ENCODE data around the gene ACAD9. TPM values are rescaled to one million over a fixed set of nuclear protein-coding genes. Genes with fewer than 3 reads are reported as not detected.
A peak's percentile ranks its signal among the peaks of the same experiment; 100 is the strongest.

The ACAD9 gene
- total and polyA plus RNA-seq, 2 of the 13 experiments (the other 11 are each of a cell fraction or from before 2014, with no cell fraction given): 15.3 to 38.2 TPM

- Histone ChIP-seq H3K36me3 (replicated peaks in 1 of 2; ENCODE audit: control insufficient read depth in 1 of 2, insufficient read depth in 2 of 2, low read length in 2 of 2) (no peaks in the 10 kb centered on the region), H3K4me2 (ENCODE audit: low read depth, low read length) (peak overlapping the region; percentile 73), H3K4me1 (ENCODE audit: insufficient read depth, low read length) (peaks cover 13% of the 10 kb centered on the region), H4K20me1 (ENCODE audit: insufficient read depth, low read length) (no peaks in the 10 kb centered on the region), H3K4me3 (replicated peaks in 1 of 3; ENCODE audit: insufficient read depth in 1 of 3, low read depth in 2 of 3, low read length in 3 of 3) (peak overlapping the region in 2 of 3 experiments; percentile 17 to 55; a peak in 3 of 6 replicates), H3K9ac (ENCODE audit: insufficient read depth, low read depth, low read length) (peak overlapping the region; percentile 2; the same call in 1 of the 2 replicates), H3K27ac (ENCODE audit: extremely low read length, insufficient read depth, low read length) (no peak overlapping the region), H3K79me2 (ENCODE audit: insufficient read depth, low read length) (no peaks in the 10 kb centered on the region), H3K9me3 (ENCODE audit: low read length) (no peaks in the 10 kb centered on the region), H3K27me3 (ENCODE audit: control insufficient read depth in 1 of 2, insufficient read depth in 2 of 2, low read length in 2 of 2) (peaks cover 0 to 2% of the 10 kb centered on the region in 2 experiments; a peak in 2 of 5 replicates), H2AFZ (ENCODE audit: low read length) (peak overlapping the region; percentile 82)
- WGBS (ENCODE audit: low lambda C conversion rate): 19% methylated on average over 14 of the region's 15 CpGs
- ChIA-PET POLR2A (interaction anchor here (1.0 to 1.5 kb wide), 2 partner anchors 72 to 345 kb away, joined by 3 to 6 read pairs; no protein-coding TSS in a partner anchor), CTCF (ENCODE audit: low intra/inter-chr PET ratio, low total read pairs) (interaction anchor here (0.9 to 1.4 kb wide), 2 partner anchors 75 to 333 kb away, joined by 4 to 7 read pairs; no protein-coding TSS in a partner anchor)
- ATAC-seq (peak; percentile 99), FAIRE-seq (peak; percentile 75), DNase-seq (ENCODE audit: low spot score) (peak; percentile 80)
- in situ Hi-C loops (cut with HindIII; ENCODE audit: extremely low pct_ligation_motif_present, low pct_unique_long_range_greater_than_20kb): no loop called here
- intact Hi-C loops (cut with micrococcal nuclease; ENCODE audit: unreplicated experiment): loop anchor here (5.0 kb wide), 2 partner anchors 73 to 268 kb away; partner anchors contain the start of gene ACAD9
- no TSS peak for BruUV-seq (replicated peaks)
- TF ChIP-seq POGZ (CRISPR knock-in tag; IDR thresholded peaks at IDR 0.05): no peak
- TF ChIP-seq MTA3 (CRISPR knock-in tag; IDR thresholded peaks at IDR 0.05): no peak
- no peak for TF ChIP-seq RFX1 (IDR thresholded peaks at IDR 0.05)
- no peak for TF ChIP-seq ZNF570 (CRISPR knock-in tag; IDR thresholded peaks at IDR 0.05; ENCODE audit: borderline replicate concordance)
- no peak for TF ChIP-seq KDM6A (CRISPR knock-in tag; IDR thresholded peaks at IDR 0.05; ENCODE audit: low read depth)
- peak; percentile 91 for TF ChIP-seq CTCF (CRISPR knock-in tag; IDR thresholded peaks at IDR 0.05)
- no peak for TF ChIP-seq HDAC6 (IDR thresholded peaks at IDR 0.05; ENCODE audit: low read depth, low read length)
- TF ChIP-seq, protein P1, sequence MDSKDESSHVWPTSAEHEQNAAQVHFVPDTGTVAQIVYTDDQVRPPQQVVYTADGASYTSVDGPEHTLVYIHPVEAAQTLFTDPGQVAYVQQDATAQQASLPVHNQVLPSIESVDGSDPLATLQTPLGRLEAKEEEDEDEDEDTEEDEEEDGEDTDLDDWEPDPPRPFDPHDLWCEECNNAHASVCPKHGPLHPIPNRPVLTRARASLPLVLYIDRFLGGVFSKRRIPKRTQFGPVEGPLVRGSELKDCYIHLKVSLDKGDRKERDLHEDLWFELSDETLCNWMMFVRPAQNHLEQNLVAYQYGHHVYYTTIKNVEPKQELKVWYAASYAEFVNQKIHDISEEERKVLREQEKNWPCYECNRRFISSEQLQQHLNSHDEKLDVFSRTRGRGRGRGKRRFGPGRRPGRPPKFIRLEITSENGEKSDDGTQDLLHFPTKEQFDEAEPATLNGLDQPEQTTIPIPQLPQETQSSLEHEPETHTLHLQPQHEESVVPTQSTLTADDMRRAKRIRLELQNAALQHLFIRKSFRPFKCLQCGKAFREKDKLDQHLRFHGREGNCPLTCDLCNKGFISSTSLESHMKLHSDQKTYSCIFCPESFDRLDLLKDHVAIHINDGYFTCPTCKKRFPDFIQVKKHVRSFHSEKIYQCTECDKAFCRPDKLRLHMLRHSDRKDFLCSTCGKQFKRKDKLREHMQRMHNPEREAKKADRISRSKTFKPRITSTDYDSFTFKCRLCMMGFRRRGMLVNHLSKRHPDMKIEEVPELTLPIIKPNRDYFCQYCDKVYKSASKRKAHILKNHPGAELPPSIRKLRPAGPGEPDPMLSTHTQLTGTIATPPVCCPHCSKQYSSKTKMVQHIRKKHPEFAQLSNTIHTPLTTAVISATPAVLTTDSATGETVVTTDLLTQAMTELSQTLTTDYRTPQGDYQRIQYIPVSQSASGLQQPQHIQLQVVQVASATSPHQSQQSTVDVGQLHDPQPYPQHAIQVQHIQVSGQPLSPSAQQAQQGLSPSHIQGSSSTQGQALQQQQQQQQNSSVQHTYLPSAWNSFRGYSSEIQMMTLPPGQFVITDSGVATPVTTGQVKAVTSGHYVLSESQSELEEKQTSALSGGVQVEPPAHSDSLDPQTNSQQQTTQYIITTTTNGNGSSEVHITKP (CRISPR knock-in tag; IDR thresholded peaks at IDR 0.05; ENCODE audit: low read depth): 0 out of 2 replicates have a peak, but pooled peaks have one; percentile 19
- 0 out of 2 replicates have a peak, but pooled peaks have one; percentile 7 for TF ChIP-seq ZNF7 (CRISPR knock-in tag; IDR thresholded peaks at IDR 0.05)
- 0 out of 2 replicates have a peak, but pooled peaks have one; percentile 41 for TF ChIP-seq ZBTB7A (CRISPR knock-in tag; IDR thresholded peaks at IDR 0.05)
- TF ChIP-seq, protein P2, sequence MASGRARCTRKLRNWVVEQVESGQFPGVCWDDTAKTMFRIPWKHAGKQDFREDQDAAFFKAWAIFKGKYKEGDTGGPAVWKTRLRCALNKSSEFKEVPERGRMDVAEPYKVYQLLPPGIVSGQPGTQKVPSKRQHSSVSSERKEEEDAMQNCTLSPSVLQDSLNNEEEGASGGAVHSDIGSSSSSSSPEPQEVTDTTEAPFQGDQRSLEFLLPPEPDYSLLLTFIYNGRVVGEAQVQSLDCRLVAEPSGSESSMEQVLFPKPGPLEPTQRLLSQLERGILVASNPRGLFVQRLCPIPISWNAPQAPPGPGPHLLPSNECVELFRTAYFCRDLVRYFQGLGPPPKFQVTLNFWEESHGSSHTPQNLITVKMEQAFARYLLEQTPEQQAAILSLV (CRISPR knock-in tag; IDR thresholded peaks at IDR 0.05; ENCODE audit: borderline replicate concordance): peak; percentile 54; the same call in 1 of the 2 replicates
- TF ChIP-seq ZNF703 (CRISPR knock-in tag; IDR thresholded peaks at IDR 0.05; ENCODE audit: borderline replicate concordance): no peak
- peak; percentile 82; the same call in 1 of the 2 replicates for TF ChIP-seq ZNF292 (CRISPR knock-in tag; IDR thresholded peaks at IDR 0.05; ENCODE audit: borderline replicate concordance, low read depth)
- peak; percentile 48; the same call in 1 of the 2 replicates for TF ChIP-seq MXD4 (CRISPR knock-in tag; IDR thresholded peaks at IDR 0.05)
- TF ChIP-seq, protein P3, sequence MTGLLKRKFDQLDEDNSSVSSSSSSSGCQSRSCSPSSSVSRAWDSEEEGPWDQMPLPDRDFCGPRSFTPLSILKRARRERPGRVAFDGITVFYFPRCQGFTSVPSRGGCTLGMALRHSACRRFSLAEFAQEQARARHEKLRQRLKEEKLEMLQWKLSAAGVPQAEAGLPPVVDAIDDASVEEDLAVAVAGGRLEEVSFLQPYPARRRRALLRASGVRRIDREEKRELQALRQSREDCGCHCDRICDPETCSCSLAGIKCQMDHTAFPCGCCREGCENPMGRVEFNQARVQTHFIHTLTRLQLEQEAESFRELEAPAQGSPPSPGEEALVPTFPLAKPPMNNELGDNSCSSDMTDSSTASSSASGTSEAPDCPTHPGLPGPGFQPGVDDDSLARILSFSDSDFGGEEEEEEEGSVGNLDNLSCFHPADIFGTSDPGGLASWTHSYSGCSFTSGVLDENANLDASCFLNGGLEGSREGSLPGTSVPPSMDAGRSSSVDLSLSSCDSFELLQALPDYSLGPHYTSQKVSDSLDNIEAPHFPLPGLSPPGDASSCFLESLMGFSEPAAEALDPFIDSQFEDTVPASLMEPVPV (CRISPR knock-in tag; IDR thresholded peaks at IDR 0.05): no peak
Observed at GRCh38 chr3:128950223-128950938, 71.0 kb downstream of the ACAD9 start.

Measured in HepG2 (cell line).